Stimulated activated CD8-positive, alpha-beta memory T cell treated with anti-CD3 and anti-CD28 coated beads, Interleukin-7, amount 100 ng/mL, for 4 hours (primary cell): ENCODE measurements around the gene HOXA3.

Experiments
- DNase-seq, 2 donors: peaks; one replicate each; pipeline ENCODE4 v3.0.0-alpha.2; 2020; ENCODE audit warnings: low read depth in 2 of 2

HOXA3 gene

DNA sequence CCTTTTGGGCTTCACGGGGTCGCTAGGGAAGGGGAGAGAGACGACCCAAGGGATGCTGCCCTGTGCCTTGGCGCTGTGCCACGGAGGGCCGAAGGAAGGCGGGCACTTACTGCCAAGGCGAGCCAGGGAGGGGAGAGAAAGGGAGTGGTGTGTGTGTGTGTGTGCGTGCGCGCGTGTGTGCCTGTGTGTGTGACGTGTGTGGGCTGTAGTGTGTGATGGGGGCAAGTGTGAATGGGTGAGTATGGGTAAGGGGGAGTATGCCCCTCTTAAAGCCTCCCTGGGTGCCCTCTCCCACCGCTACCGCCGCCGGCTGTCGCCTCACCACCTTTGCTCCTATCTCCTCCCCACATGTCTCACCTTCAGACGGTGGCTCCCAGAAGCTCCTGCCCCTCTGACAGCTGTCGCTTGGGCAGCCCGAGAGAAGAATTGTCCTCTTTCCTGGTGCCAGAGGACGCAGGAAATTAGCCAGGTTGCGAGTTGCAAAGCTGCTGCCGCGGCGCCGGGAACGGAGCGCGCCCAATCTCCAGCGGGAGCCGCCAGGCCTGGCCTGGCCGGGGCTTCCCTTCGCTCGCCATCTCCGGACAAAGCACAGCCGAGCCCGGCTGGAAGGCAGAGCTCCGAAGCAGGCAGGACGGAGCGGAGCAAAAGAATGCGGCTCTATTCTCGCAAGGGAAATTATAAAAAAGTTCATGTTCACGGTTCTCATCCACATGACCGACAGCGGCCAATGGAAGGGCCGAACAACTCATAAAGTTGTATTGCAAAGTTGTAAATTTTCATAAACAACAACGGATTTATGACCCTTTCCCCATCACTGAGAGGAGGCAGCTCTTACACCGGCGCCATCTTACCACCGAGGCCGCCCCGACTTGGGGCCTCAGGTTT is at the start of gene HOXA3:
TSS of gene HOXA3 (minus strand) at position 653 of the 885 bp plus-strand sequence. CDS start 41,943 bp downstream, outside the sequence.
- no peak for DNase-seq

DNA sequence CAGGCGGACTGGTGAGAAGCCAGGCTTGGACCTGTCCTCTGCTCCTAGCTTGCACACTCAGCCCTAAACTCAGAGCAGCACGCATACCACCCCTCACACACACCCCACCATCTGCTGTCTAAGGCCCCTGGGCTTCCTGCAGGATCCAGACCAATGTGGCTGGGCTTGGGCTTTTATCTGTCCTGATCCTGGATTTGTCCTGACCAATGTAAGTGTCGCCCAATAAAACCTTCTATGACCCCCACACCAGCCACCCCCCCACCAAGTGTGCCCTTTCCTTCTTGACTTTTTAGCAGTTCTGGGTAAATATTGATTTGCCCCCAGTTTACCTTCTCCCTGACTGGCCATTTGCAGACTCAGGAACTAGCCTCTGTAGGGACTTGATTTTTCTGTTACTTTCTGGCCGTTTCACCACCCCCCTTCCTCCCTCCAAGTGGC is 49.2 kb upstream of the HOXA3 start:
- no peak for DNase-seq

DNA sequence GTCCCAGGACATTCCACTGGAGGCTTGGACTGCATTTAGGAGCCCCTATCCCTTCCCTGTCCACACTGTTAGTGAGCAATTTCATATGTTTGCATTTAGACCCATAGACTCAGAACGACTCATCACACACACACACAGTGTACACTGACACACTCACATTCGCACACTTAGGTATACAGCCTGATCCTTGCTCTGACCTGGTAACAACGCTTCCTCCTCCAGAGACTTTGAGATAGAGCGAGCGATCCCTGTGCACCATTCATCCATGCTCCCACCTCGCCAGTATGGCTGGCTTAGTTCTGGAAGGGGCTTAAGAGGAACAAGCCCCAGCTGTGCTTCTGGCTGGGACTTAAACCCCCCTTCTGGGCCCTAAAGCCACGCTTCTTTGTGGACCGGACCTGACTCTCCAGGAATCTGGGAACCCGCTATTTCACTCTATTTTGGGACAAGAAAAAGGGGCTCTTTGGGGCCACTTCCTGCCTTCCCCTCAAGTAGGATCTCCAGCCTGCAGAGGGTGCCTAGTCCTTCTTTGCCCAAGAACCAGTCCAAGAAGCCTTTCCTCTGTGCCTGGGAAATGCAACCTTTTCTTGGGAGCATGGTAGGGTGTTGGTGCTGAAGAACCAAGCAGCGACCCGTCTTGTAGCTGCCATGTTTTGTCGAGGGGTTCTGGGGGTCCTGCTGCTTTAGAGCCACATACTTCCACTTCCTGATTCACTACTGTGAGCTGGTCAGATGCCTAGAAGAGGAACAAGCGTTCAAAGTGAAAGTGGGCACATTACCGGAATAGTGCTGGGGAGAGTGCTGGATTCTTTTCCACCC is 48.6 kb upstream of the HOXA3 start:
- DNase-seq, result no peak

DNA sequence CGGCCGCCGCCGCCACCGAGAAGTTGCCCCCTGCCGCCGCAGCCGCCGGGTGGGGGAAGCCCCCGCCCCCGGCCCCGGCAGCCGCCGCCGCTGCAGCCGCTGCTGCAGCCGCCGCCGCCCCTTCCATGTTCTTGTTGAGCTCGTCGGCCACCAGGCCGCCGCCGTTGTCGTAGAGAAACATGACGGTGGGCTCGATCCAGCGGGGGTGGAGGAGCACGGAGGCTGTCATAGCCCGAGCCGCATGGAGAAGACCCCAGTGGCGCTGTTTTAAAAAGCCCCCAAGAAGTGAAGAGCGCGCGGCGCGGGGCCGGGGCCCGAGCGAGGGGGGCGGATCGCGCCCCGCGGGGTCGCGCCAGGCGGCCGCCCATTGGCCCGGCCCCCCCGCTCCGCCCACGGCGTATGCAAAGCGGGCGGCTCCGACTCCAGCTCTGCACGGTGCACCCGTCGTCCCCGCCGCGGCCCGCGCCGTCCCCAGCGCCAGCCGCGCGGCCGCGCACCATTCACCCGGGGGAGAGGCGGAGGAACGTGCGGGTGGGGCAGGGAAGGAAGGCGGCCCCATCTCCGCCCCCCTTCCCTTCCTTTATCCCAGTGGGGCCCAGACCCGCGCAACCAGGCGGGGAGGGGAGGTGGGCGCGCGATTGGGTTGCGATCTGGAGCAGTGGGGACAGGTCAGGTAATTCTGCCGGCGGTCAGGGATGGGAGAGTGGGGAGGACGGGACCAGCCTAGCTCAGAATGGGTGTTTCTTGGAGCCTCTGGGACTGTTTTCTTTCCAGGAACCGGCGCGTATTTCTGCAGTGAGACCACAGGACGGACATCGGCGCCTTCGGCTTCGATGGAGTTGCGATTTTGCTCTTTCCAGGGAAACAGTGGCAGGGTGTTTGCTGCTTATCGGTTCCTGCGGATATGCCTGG is 47.7 kb upstream of the HOXA3 start, which contains the start of gene HOXA13:
TSS of gene HOXA13 (minus strand) at position 243 of the 912 bp plus-strand sequence. CDS start at position 229, 14 bp downstream.
- peak in 1 of 2 donors; percentile 33 for DNase-seq

DNA sequence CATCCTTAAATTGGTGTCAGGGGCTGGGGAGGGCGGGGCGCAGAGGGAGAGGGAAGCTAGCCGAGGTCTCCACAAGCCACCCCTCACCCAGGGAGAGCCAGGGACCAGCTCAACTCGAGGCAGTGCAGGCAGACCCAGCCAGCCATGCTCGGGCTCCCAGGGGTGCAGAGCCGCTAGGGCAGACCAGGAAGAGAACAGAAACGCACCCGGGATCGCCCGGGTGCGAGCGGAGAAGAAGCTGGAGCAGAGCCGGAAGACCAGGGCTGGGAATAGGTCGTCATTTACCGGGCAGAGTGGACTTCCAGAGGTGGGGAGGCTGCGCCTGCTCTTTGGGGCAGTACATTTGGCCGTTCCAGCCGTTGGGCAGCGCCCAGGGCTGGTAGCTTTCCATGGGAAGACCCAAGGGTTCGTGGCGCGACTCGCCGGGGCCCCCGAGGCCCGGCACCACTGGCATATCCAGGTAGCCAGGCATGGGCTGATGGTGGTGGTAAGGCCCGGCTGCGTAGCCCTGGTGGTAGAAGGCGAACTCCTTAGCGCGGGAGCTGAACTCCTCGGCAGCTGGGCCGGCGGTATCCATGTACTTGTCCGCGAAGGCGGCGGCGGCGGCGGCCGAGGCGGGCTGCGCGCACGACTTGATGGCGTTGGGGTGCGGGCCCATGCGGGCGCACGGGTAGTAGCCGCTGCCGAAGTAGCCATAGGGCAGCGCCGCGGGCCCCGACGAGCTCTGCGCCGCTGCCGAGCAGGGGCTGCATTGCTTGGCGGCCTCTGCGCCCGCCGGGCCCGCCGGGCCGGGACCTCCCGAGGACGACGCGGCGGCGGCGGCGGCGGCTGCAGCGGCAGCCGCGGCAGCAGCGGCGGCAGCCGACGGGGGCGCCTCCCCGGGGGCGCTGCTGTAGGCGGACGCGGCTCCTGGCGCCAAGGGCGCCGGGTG is 46.8 kb upstream of the HOXA3 start:
- no peak for DNase-seq

DNA sequence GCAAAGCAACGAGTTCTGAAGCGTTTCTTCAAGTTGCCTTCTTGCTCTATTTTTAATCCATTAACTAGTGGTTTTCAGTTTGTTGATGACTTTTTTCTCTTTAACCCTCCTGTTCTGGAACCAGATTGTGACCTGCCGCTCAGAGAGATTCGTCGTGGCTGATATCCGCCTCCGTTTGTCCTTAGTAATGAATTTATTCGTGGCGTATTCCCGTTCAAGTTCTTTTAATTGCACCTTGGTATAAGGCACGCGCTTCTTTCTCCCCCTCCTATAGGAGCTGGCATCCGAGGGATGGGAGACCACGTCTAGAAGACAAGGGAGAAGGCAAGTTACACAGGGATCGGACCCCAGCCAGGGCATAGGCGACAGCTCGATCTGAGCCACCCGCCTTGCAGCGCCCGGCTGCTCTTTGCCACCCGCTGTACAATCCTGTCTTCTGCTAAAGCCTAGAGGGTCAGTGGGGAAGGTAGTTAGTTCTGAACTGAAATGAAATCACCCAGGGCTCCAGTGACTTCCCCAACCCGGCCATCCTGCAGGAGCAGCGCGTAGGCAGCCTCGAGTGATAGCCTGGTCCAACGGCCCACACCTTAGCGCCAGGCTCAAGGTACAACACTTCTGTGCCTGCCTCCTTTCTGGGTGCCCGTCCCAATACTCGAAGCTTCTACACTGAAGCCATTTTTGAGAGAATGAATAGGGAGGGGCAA is 45.9 kb upstream of the HOXA3 start:
- no peak for DNase-seq

DNA sequence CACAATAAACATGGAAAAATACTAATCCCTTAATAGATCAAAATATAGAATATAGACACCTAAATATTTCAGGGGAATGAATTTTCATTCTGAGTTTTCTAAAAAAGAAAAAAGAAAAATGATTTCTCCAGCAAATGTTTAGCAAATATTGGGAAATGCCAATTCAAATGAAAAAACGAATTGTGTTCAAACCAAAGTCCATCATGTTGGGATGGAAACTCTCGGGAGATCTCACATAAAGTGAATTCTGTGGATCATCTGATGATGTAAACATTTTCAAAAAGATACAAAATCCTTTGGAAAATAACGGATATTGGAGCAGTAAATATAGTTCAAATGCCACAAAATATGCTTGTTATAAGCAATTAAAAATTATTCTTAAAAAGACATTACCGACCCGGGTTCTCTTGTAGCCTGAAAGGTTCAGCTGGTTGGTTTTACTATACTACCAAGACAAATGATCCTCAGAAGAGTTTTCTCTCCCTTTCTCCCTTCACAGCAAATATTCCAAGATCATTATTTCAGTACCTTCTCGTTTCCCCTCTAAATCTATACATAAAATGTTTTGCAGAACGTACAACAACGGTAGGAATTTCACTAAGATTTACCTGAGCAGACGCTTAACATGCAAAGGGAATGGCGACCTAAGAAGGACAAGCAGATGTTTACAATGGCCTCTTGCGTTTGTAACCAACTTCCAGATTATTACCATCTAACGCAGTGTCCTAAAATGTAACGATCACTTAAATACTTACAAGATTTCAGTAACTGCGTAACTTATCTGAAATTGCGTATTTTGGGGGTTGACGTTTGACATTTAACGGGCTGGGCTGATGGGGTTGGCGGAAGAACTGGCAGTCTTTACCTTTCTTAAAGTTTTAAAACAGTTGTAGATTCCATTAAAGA is 45.0 kb upstream of the HOXA3 start:
- DNase-seq, result no peak

DNA sequence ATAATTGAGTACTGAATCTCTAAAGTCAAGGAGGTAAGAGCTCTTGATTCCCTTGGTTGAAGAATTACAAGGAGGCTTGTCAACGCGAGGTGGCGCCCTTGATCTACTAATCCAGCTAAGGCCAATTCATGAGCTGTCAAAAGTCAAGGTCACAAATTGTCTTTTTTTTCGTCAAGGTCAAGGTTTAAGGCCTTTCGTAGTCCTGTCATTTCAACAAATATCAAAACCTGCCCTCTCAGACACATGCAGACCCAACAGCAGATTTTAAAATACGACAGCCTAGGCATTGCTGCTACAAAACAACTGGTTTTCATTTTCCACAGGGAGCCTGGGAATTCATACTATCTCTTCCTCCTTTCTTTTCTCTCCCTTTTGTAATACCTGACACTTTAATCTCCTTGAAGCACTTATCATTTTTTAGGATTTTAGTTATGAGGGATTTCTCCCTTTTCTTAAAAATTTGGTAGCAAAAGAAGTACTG is 43.9 kb upstream of the HOXA3 start:
- DNase-seq, result peak; percentile 61 to 71

DNA sequence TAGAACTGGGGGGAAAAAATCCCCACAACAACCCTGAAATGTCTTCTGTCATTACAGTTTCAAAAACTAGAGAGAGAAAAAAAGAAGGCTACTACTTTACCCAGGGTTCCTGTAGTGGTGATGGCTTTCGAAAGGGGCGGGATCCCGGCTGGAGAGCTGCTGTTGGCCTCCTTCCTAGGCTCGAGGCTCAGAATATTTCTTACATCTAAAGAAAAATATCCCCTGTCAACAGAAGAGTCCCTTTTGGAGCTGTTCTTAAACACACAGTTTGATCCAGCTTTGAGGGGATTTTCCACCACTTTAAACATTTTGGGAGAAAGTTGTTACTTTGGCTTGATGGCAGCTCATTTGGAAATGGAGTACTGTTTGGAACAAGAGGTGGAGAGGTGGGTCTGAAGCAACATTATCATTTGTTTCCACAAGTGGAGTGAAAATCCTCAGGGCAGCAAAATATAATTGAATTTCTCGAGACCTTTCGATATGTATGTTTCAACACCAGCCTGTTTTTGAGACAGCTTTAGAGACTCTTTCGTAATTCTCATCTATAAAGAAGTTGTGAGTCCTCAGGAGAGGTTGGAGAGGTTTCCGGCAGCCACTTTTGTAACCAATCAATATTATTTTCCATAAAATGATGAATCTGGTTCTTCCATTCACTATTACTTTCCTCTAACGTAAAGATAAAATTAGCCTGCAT is 42.5 kb upstream of the HOXA3 start:
- no peak for DNase-seq

DNA sequence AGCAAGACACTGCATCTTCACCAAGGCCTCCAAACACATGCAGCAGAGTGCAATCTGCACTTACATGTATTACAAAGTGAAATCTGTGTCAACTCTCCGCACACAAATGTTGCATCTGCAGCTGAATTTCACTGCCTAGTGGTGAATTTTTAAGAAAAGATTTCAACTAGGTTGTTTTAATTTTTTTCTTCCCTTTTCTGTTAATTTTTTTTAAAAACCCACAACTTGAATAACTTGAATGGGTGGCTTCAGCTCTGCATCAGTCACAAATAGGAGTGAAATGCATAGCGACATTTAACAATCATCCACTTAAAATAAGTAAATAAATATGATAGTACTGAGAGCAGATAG is 41.6 kb upstream of the HOXA3 start:
- no peak for DNase-seq

DNA sequence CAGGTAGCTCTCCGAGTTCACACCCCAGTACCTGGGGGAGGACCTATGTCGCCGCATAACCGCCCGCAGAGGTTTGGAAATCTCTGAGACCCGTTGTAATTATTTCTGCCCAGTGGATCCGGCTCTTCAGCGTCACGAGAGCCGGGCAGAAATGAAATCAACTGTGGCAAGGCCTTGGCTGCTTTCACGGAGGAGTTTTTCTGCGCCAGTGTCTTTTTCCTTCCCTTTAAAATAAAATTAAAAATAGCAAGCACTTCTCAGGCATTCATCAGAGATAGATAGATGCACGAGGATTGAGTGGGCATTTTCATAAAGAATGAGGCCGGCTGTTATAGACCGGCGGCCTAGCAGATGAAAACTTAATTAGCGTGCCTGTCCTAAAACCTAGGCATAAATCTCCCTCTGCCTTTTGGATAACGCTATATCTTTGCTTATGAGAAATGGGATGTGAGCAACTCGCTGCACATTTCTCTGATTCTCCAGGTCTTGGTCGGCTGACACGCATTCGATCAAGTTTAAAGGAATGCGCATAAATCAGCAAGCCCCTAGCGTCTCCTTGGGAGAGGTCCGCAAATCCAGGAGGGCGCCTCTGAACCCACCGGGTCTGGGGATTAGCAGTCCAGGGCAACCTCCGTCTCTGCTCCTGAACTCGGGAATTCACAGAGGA is 41.1 kb upstream of the HOXA3 start:
- DNase-seq, result no peak

DNA sequence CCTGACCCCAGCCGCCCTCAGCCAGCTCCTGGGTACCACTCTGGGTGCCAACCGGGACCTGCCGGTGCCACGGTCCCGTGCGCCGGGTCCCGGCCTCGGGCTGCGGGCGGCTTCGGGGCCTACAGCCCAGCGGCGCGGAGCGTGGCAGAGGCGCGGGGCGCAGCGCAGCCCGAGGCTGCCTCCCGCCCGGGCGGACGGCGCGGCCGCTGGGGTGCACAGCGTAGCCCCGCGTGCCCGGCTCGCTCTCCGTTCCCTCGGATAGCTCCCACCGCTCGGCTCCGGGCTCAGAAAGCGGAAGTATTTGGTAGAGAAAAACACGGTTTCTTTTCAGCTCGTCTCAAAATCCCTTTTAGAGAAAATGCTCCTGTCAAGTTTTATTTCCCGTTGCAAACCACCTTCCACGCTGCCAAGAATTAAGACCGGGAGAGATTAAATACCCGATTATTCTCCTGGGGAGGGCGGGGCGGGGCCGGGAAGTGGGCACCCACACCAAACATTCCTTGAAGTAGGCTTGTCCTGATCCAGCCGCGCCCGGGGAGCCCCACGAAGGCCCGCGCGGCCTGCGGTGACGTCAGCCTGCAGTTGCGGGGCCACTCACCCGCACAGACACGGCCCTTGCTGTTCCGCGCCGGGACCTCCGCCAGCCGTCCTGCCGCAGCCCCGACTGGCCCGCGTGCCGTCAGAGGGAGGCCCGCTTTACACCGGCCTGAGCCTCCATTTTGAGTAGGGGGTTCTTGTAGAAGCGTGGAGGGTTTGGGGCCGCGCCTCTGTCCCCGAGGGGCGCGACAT is 40.4 kb upstream of the HOXA3 start:
- no peak for DNase-seq

DNA sequence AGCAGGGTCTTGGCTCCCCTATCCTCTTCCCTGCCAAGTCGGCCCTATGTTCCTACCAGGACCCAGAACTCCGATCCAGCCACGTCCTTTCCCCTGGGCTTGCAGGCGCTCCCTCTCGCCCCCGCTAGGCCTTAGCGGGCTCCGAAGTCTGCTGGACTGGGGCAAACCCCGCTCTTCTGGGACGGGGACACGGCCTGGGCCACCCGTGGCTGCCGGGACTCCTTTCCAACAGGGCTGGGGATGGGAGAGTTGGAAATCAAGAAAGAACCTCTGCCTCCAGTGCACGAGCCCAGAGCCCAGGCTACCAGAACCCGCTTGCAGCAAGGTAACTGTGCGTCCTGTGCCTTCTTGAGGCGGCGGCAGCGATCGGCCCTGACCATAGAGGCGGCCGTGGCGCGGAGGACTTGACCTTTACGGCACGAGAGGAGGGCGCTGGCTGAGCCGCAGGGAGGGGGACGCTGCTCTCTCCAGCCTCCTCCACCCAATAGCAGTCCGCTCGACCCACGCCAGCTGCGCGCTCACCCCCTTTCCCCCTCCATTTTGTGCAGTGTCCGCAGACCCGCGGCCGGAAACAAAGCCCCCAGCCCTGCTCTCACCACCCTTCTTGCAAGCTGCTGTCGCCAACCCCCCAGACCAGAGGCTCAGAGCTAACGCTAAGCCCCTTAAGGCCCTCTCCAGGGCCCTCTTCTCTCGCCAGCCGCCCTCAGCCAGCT is 39.6 kb upstream of the HOXA3 start:
- no peak for DNase-seq

DNA sequence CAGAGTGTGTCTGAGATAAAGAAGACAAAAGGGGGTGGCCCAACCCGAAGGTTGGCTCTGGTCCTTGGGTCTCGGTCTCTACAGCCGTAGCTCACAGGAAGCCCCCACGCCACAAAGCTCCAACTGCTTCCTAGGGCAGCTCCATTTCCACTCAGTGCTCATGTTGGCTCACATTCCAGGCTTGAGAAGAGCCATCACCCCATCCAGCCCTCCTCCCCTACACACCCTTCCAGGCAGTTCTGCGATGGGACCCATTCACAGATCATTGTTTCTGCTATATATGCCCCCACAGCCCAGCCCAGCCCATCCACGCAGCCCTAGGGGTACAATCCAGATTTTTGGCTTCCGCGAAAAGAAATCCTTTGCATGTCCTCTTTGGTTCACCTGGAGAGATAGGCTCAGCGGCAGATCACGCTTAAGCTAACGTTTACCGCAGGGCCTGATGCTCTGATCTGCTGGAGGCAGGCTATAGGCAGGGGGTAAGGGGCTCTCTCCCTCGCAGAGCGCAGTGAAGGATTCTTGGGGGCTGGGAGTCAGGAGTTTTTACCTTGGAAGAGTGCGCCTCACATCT is 38.9 kb upstream of the HOXA3 start:
- no peak for DNase-seq

DNA sequence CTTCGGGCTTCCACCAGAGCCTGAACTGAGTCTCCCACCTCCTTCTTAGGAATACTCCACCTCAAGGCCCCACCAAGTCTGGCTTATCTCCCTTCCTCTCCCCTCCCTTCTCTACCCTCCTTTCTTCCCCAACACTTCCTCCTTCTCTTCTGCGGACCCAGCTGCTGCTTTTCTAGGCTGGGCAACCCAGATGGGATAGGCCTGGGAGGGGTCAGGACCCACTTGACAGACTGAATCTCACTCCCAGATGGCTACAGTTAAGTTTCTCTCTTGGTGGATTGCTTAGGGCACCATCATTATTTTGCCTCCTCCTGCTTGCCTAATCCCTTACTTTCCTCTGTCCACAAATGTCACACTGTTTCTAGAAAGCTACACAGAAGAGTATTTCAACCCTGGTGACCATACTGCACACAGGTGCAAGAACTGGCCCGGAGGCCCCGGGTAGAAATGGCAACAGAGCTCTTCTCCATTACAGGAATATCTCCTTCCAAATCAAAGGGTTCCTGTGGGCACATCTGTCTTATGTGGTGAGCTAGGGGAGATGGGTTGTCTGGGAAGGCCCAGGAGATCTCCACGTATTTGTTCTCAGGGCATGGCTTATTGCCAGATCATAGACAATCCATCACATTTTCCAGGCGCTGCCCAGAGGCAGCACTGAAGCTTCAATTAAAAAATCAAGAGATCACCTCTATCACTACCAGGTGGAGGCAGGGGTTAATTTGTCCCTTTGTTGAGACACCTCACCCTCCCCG is 37.8 kb upstream of the HOXA3 start:
- no peak for DNase-seq
